NB4 (cell line): Measurements from ENCODE around the gene ZNF692.

ENCODE experiments used
- DNase-seq: peaks from one replicate; pipeline ENCODE4 v3.0.0; 2010; ENCODE audit warnings: low read depth
- H3K4me3 ChIP-seq: one replicate; pipeline ENCODE4 v1.5.1; 2011; ENCODE audit warnings: mild to moderate bottlenecking, low read depth, low read length, moderate library complexity
- MYC ChIP-seq: IDR thresholded peaks from 2 replicates; pipeline ENCODE4 v1.6.1; 2011; ENCODE audit warnings: low read depth, low read length
- POLR2A ChIP-seq: IDR thresholded peaks from 2 replicates; pipeline ENCODE4 v1.6.1; 2011; ENCODE audit warnings: mild to moderate bottlenecking; ENCODE audit not compliant: insufficient read length; ENCODE audit errors: extremely low read depth
- TF ChIP-seq, protein P1 (sequence below): IDR thresholded peaks from 2 replicates; pipeline ENCODE4 v1.6.1; 2011; ENCODE audit warnings: low read depth, low read length
- TF ChIP-seq, protein P2 (sequence below): IDR thresholded peaks from one replicate; pipeline ENCODE4 v1.5.1; 2012; ENCODE audit warnings: low read depth, low read length

The ZNF692 gene, protein sequence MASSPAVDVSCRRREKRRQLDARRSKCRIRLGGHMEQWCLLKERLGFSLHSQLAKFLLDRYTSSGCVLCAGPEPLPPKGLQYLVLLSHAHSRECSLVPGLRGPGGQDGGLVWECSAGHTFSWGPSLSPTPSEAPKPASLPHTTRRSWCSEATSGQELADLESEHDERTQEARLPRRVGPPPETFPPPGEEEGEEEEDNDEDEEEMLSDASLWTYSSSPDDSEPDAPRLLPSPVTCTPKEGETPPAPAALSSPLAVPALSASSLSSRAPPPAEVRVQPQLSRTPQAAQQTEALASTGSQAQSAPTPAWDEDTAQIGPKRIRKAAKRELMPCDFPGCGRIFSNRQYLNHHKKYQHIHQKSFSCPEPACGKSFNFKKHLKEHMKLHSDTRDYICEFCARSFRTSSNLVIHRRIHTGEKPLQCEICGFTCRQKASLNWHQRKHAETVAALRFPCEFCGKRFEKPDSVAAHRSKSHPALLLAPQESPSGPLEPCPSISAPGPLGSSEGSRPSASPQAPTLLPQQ

GRCh38 chr1:248858891-248859889 is at the start of gene ZNF692:
Gene ZNF692 (minus strand): TSS chr1:248859085. CDS start chr1:248858309, 776 bp downstream.
- TF ChIP-seq, protein P1, sequence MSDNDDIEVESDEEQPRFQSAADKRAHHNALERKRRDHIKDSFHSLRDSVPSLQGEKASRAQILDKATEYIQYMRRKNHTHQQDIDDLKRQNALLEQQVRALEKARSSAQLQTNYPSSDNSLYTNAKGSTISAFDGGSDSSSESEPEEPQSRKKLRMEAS, result peak; percentile 65
- TF ChIP-seq POLR2A (peak; percentile 95), MYC (peak; percentile 77)
- TF ChIP-seq, protein P2, sequence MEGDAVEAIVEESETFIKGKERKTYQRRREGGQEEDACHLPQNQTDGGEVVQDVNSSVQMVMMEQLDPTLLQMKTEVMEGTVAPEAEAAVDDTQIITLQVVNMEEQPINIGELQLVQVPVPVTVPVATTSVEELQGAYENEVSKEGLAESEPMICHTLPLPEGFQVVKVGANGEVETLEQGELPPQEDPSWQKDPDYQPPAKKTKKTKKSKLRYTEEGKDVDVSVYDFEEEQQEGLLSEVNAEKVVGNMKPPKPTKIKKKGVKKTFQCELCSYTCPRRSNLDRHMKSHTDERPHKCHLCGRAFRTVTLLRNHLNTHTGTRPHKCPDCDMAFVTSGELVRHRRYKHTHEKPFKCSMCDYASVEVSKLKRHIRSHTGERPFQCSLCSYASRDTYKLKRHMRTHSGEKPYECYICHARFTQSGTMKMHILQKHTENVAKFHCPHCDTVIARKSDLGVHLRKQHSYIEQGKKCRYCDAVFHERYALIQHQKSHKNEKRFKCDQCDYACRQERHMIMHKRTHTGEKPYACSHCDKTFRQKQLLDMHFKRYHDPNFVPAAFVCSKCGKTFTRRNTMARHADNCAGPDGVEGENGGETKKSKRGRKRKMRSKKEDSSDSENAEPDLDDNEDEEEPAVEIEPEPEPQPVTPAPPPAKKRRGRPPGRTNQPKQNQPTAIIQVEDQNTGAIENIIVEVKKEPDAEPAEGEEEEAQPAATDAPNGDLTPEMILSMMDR, result no peak
- DNase-seq, result peak; percentile 98
- peak within 1 kb of the TSS; percentile 87 for H3K4me3 ChIP-seq

GRCh38 chr1:248906753-248907661 is 48.1 kb upstream of the ZNF692 start:
- no peak for DNase-seq
- H3K4me3 ChIP-seq, result peak overlapping the region; percentile 79
- peak; percentile 3 for TF ChIP-seq POLR2A
- TF ChIP-seq, protein P1, result no peak

GRCh38 chr1:248906009-248906752 is 47.3 kb upstream of the ZNF692 start, which contains the start of gene PGBD2:
Gene PGBD2 (plus strand): TSS chr1:248906235. CDS start chr1:248913863, 7,628 bp downstream.
- DNase-seq, result peak; percentile 93
- H3K4me3 ChIP-seq, result peak within 1 kb of the TSS; percentile 79
- TF ChIP-seq, protein P2, result peak; percentile 42
- peak; percentile 53 for TF ChIP-seq POLR2A
- no peak for TF ChIP-seq MYC
- TF ChIP-seq, protein P1, result 0 out of 2 replicates have a peak, but pooled peaks have one; percentile 15

GRCh38 chr1:248905662-248906008 is 46.8 kb upstream of the ZNF692 start:
- TF ChIP-seq MYC (no peak), POLR2A (no peak)
- TF ChIP-seq, protein P2, result no peak
- TF ChIP-seq, protein P1, result no peak
- DNase-seq, result no peak

More at GRCh38 chr1:248905662-248906008, 46.8 kb upstream of the ZNF692 start:
- H3K4me3 ChIP-seq, result peak overlapping the region; percentile 65
